Measurements from ENCODE around the gene DICER1. TPM values are rescaled to one million over a fixed set of nuclear protein-coding genes. Genes with fewer than 3 reads are reported as not detected.

The DICER1 gene
- polyA plus RNA-seq, 1 donor from 2014 or later: 17.9 TPM

GRCh38 chr14:95046711-95047681 is 110.3 kb downstream of the DICER1 start:
- Mint-ChIP-seq H3K4me1 (no peaks in the 10 kb centered on the region), H3K9me3 (peaks cover 0 to 2% (median 0%) of the 10 kb centered on the region in 3 donors), H3K4me3 (no peak overlapping the region), H3K27ac (peak overlapping the region in 1 of 3 donors; percentile 74), H3K27me3 (peaks cover 6% of the 10 kb centered on the region), H3K36me3 (no peaks in the 10 kb centered on the region)

GRCh38 chr14:95045836-95046430 is 111.4 kb downstream of the DICER1 start:
- Mint-ChIP-seq H3K36me3 (no peaks in the 10 kb centered on the region), H3K4me1 (no peaks in the 10 kb centered on the region), H3K27me3 (peaks cover 6% of the 10 kb centered on the region), H3K9me3 (peaks cover 0 to 2% (median 0%) of the 10 kb centered on the region in 3 donors), H3K4me3 (peak overlapping the region in 1 of 4 donors; percentile 43), H3K27ac (no peak overlapping the region)

- Mint-ChIP-seq H3K4me3 (no peak overlapping the region), H3K9me3 (peaks cover 0 to 2% (median 0%) of the 10 kb centered on the region in 3 donors), H3K27me3 (peaks cover 6% of the 10 kb centered on the region), H3K27ac (no peak overlapping the region), H3K36me3 (no peaks in the 10 kb centered on the region), H3K4me1 (no peaks in the 10 kb centered on the region)
These were observed 112.1 kb downstream of the DICER1 start for GRCh38 chr14:95045106-95045701.

- Mint-ChIP-seq H3K9me3 (peaks cover 0 to 2% (median 0%) of the 10 kb centered on the region in 3 donors), H3K36me3 (no peaks in the 10 kb centered on the region), H3K27ac (no peak overlapping the region), H3K4me1 (no peaks in the 10 kb centered on the region), H3K27me3 (peaks cover 8% of the 10 kb centered on the region), H3K4me3 (no peak overlapping the region)
These were observed 112.7 kb downstream of the DICER1 start for GRCh38 chr14:95044463-95045105.

GRCh38 chr14:95043732-95044462 is 113.4 kb downstream of the DICER1 start:
- no peaks in the 10 kb centered on the region for H3K9me3 Mint-ChIP-seq
- H3K36me3 Mint-ChIP-seq: no peaks in the 10 kb centered on the region
- H3K4me1 Mint-ChIP-seq: no peaks in the 10 kb centered on the region
- H3K27me3 Mint-ChIP-seq: peaks cover 3% of the 10 kb centered on the region
- H3K4me3 Mint-ChIP-seq: no peak overlapping the region
- H3K27ac Mint-ChIP-seq: no peak overlapping the region

- H3K4me3 Mint-ChIP-seq: no peak overlapping the region
- no peak overlapping the region for H3K27ac Mint-ChIP-seq
- no peaks in the 10 kb centered on the region for H3K9me3 Mint-ChIP-seq
- H3K27me3 Mint-ChIP-seq: peaks cover 3% of the 10 kb centered on the region
- no peaks in the 10 kb centered on the region for H3K4me1 Mint-ChIP-seq
- no peaks in the 10 kb centered on the region for H3K36me3 Mint-ChIP-seq
These were observed 114.0 kb downstream of the DICER1 start for GRCh38 chr14:95043314-95043713.

- Mint-ChIP-seq H3K4me3 (no peak overlapping the region), H3K36me3 (no peaks in the 10 kb centered on the region), H3K9me3 (no peaks in the 10 kb centered on the region), H3K4me1 (no peaks in the 10 kb centered on the region), H3K27me3 (peaks cover 2% of the 10 kb centered on the region), H3K27ac (peak overlapping the region in 1 of 3 donors; percentile 32)
These were observed 115.8 kb downstream of the DICER1 start for GRCh38 chr14:95041477-95042020.

GRCh38 chr14:95040708-95041476 is 116.4 kb downstream of the DICER1 start:
- H3K36me3 Mint-ChIP-seq: no peaks in the 10 kb centered on the region
- no peaks in the 10 kb centered on the region for H3K4me1 Mint-ChIP-seq
- H3K9me3 Mint-ChIP-seq: no peaks in the 10 kb centered on the region
- peaks cover 2% of the 10 kb centered on the region for H3K27me3 Mint-ChIP-seq
- H3K27ac Mint-ChIP-seq: no peak overlapping the region
- H3K4me3 Mint-ChIP-seq: no peak overlapping the region

GRCh38 chr14:95039993-95040348 is 117.4 kb downstream of the DICER1 start:
- H3K9me3 Mint-ChIP-seq: no peaks in the 10 kb centered on the region
- no peaks in the 10 kb centered on the region for H3K36me3 Mint-ChIP-seq
- no peak overlapping the region for H3K27ac Mint-ChIP-seq
- peaks cover 0 to 5% (median 1%) of the 10 kb centered on the region in 3 donors for H3K4me1 Mint-ChIP-seq
- H3K27me3 Mint-ChIP-seq: peaks cover 2% of the 10 kb centered on the region
- H3K4me3 Mint-ChIP-seq: no peak overlapping the region

GRCh38 chr14:95039259-95039992 is 117.9 kb downstream of the DICER1 start:
- Mint-ChIP-seq H3K4me3 (no peak overlapping the region), H3K4me1 (peaks cover 0 to 7% (median 1%) of the 10 kb centered on the region in 3 donors), H3K9me3 (no peaks in the 10 kb centered on the region), H3K27me3 (peaks cover 2% of the 10 kb centered on the region), H3K36me3 (no peaks in the 10 kb centered on the region), H3K27ac (no peak overlapping the region)

GRCh38 chr14:95038521-95039250 is 118.6 kb downstream of the DICER1 start:
- Mint-ChIP-seq H3K9me3 (no peaks in the 10 kb centered on the region), H3K27ac (no peak overlapping the region), H3K4me3 (no peak overlapping the region), H3K4me1 (peaks cover 0 to 9% (median 1%) of the 10 kb centered on the region in 3 donors), H3K27me3 (peaks cover 2% of the 10 kb centered on the region), H3K36me3 (no peaks in the 10 kb centered on the region)

- Mint-ChIP-seq H3K36me3 (no peaks in the 10 kb centered on the region), H3K27me3 (peaks cover 2% of the 10 kb centered on the region), H3K9me3 (peaks cover 0 to 2% (median 0%) of the 10 kb centered on the region in 3 donors), H3K4me1 (peaks cover 0 to 9% (median 1%) of the 10 kb centered on the region in 3 donors), H3K27ac (no peak overlapping the region), H3K4me3 (no peak overlapping the region)
These were observed 120.1 kb downstream of the DICER1 start for GRCh38 chr14:95037273-95037672.

Data from IgD-negative memory B cell (primary cell).